ENCODE measurements around the gene DYNC1I1.

The DYNC1I1 gene

DNA sequence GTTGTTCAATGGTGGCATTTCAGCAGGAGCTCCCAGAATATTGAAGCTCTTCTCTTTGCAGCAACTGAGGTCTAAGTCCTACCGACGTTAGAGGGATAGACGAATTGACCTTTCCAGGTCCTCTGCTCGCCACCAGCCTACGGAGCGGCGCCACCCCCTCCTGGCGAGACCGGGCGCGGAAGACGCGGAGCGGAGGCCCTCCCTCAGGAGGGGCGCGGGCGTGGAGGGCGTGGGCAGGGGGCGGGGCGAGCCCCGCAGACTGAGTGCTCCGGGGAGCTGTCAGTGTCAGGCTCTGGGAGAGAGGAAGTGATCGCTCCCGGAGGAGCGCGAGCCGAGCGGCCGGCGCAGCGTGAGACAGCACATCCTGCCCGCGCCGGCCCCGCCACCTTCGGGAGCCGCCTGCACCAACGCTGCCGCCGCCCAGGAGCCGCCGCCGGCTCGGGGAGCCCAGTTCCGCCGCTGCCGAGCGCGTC is at the start of gene DYNC1I1:
Gene DYNC1I1 (plus strand): TSS at position 257 of the 473 bp plus-strand sequence. CDS start 32,176 bp downstream, outside the sequence.
- no peak for DNase-seq (ENCODE audit: extremely low read depth in 1 of 2, low read depth in 1 of 2)

DNA sequence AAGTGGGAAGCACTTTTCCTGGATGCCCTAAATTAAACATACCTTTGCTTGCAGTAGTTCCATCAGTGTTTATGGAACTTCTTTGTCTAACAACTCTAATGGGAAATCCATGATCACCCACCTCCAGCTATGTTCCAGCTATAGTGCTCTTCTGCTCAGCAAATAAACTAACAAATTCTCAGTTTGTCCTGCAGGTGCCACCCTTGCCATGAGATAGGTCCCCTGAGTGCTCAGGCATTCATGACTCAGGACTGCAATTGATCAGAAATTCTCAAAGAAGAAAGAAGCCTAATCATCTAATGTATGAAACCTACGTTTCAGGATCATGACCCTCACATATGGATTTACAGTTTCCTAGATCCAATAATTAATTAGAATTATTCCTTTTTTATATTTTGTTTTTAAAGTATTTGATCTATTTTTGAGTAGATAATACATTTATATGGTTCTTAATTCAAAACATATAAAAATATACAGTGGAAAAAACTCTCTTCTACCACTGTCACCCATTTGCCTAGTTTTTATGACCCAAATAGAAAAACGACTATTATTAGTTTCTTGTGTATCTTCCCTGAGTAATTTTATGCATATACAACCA is 48.7 kb upstream of the DYNC1I1 start:
- DNase-seq (ENCODE audit: extremely low read depth in 1 of 2, low read depth in 1 of 2): no peak

DNA sequence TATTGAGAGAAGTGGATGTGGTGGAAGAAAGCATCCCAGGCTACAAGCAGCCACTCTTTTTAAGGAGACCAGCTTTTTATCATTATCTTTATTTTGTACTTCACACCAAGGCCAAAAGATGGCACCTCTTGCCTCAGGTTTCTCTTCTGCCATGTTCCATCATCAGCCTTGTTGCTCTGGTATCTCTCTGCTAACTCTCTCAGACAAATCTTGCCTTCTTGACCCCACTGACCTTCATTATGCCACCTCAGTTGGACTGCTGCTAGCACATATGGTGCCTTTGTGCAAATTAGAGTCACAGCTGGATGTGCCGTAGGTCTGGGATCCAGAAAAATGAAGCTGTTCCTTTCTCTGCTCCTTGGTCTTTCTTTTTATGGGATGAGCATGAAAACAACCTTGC is 47.1 kb upstream of the DYNC1I1 start:
- no peak for DNase-seq (ENCODE audit: extremely low read depth in 1 of 2, low read depth in 1 of 2)

DNA sequence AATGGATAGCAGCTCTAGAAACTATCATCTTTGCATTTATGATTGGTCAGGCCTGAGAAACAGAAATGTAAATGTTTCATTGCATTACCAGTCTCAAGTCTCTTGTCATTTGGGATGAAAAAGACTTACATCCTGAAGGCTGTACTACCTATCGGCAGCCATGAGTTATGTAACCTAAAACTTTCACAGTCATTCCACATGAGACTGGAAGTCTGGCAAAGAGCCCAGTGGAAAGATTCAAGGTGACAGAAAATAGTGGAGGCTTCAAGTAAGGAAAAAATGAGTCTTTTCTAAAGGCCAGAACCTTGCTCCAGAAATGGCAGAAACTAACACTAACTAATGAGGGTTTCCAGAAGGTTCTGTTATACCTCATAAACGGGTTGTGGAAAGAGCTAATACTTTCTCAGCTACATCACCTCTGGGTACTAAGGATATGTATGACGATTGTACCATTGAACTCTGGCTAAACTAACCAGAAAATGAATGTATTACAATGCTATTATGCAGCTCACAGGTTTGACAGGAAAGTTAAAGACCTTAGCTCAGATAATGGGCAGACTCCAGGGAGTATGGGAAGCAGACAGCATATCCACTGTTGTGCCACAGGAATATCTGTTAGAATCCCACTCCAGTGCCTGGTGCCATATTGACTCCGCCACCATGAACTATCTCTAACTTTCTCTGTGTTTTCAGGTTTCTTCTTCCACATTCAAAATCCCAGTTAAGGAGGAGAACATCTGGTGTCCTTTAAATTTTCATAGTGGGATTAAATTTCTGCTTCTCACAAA is 41.7 kb upstream of the DYNC1I1 start:
- no peak for DNase-seq (ENCODE audit: extremely low read depth in 1 of 2, low read depth in 1 of 2)

DNA sequence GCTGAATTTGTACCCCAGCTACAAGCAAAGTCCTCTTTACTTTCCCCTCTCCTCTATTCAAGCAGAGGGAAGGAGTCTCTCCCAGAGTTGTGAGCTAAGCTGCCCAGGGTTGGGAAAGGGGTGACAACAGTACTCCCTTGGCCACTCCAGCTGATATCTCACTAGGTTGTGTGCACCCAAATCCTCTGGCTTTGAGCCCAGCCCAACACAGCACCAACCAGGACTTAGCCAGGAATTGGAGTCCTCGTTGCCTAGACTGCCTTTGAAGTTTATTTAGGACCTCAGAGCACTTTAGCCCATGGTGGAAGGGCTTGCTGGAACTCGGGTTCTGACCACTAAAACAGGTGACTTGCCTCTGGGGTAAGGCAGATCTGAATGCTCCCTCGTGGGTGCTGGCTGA is 35.7 kb upstream of the DYNC1I1 start:
- DNase-seq (ENCODE audit: extremely low read depth in 1 of 2, low read depth in 1 of 2): no peak

DNA sequence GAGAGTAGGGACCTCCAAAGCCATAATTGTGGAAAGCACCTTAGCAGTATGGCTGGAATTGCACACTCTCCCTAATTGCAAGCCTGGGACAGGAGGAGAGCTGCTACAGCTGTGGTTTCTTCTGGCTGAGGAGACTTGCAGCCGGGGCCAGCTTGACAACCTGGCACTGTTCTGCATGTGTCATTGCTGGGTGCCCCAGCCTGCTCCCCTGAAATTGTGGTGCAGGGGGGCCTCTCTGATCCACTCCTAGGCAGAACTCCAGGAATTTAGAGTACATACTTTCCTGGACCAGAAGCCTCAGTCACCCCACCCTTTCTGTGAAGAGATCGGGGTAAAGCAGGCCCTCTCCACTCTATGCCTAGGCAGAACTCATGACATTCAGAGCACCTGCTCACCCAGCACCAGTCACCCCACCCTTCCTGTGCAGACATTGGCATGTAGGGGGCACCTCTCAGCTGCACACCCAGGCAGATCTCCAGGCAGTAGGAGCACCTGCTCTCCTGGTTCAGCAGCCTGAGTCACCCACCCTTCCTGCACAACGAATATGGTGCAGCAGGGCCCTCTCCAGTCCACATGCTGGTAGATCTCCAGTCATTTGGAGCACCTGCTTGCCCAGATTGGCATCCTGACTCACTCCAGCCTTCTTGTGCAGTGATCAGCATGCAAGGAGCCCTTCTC is 34.4 kb upstream of the DYNC1I1 start:
- DNase-seq (ENCODE audit: extremely low read depth in 1 of 2, low read depth in 1 of 2): no peak

DNA sequence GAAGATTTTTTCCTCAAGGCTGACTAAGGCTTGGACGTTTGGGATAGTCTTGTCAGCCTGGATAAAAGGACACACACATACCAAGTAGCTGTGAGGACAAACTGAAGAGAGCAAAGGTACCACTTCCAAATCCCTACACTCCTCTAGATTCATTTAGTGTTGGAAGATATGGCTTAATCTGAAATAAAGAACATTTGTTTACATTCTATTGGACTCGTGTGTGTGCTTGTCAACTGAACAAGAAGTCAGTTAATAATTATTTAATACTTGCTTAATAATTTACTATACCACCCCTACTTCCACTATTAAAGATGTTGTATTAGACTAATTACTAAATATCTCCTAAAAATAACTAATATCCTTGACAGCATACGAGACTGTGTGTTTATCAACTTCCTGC is 23.3 kb upstream of the DYNC1I1 start:
- no peak for DNase-seq (ENCODE audit: extremely low read depth in 1 of 2, low read depth in 1 of 2)

DNA sequence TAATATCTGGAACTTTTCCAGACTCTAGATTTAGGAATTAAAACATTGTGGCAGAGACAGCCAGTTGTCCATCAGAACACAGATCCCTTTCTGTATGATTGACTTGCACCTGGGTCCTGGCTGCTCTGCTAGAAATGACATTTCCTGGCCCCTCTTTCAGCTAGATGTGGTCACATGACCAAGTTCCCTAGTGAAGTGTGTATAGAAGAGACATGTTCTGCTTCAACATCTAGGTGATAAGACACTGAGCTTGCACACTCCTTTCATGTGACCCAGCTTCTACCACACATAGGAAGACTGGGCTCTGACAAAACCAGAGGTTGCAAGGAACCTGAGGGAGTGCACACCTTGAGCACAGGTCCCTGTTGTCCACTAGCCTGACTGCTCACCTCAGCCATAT is 22.8 kb upstream of the DYNC1I1 start:
- no peak for DNase-seq (ENCODE audit: extremely low read depth in 1 of 2, low read depth in 1 of 2)

DNA sequence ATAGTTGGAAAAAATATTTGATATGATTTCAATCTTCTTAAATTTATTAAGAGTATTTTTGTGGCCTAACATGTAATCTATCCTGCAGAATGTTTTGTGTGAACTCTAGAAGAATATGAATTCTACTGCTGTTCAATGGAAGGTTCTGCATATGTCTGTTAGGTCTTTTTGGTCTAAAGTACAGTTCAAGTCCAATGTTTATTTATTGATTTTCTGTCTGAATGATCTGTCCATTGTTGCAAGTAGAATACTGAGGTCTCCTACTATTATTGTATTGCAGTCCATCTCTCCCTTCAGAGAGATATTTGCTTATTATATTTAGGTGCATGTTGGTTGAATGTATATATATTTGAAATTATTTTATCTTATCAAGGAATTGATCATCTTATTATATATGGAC is 18.9 kb upstream of the DYNC1I1 start:
- no peak for DNase-seq (ENCODE audit: extremely low read depth in 1 of 2, low read depth in 1 of 2)

DNA sequence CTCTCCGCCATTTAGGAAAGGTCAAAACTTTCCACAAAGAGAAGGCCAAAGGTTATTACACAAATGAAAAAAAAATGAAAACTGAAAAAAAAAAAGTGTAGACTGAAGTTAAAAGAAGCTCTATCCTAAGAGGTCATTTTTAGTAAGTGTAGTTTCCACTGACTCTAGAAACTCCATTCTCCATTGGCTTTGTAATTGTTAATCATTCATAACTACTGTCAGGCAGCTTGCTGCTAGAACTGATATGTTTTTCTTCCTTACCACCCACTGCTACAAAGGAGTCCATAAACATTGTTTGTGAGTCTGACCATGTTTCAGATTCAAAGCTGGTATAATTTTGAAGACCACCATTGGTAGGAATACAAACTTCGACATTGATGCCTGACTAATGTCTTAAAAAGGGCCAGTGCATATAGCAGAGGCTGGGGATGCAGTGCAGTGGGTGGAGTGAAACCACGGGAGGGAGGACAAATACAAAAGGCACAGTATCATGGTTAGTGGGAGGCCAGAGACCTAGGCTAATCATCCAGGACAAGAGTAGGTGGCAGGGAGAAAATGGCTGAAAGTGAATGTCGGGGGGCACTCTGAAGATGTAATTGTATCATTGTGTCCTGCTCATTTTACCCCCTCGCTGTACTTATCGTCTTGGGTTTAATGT is 16.9 kb upstream of the DYNC1I1 start:
- DNase-seq (ENCODE audit: extremely low read depth in 1 of 2, low read depth in 1 of 2): no peak

DNA sequence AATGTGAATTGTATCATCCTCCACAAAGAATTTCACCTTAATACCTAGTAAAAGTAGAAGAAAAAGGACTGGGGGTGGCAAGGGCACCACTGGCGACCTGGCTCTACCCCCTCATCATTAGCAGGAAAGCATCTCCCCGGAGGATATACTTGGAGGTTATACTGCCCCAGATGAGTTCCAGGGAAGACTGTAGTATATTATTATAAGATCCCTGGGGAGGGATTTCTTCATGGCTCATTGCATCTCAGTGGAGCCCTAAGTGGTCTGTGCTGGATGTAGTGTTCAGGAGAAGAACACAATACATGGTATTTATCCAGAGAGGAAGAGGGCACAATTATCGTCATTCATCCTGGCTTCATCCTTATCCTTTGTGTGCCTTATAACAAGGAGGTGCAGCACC is 14.2 kb upstream of the DYNC1I1 start:
- no peak for DNase-seq (ENCODE audit: extremely low read depth in 1 of 2, low read depth in 1 of 2)

DNA sequence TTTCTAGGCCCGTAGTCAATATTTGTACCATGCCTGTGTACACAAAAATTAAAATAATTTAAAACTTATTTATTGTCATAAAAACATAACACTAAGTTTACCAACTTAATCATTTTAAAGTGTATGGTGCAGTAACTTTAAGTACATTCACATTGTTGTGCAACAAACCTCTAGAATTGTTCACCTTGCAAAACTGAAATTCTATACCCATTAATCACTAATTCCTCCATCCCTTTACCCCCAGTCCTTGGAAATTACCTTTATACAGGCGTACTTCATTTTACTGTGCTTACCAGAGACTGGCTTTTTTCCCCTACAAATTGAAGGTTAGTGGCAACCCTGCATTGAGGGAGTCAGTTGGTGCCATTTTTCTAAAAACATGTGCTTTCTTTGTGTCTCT is 6.3 kb upstream of the DYNC1I1 start:
- no peak for DNase-seq (ENCODE audit: extremely low read depth in 1 of 2, low read depth in 1 of 2)

DNA sequence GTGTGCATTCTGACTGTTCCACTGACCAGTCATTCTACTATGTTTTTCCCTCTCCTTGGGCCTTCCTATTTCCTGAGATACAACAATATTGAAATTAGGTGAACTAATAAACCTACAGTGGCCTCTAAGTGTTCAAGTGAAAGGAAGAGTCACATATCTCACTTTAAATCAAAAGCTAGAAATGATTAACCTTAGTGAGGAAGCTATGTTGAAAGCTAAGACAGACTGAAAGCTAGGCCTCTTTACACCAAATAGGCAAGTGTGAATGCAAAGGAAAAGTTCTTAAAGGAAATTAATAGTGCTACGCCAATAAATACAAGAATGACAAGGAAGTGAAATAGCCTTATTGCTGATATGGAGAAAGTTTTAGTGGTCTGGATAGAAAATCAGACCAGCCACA is 5.7 kb upstream of the DYNC1I1 start:
- DNase-seq (ENCODE audit: extremely low read depth in 1 of 2, low read depth in 1 of 2): no peak

DNA sequence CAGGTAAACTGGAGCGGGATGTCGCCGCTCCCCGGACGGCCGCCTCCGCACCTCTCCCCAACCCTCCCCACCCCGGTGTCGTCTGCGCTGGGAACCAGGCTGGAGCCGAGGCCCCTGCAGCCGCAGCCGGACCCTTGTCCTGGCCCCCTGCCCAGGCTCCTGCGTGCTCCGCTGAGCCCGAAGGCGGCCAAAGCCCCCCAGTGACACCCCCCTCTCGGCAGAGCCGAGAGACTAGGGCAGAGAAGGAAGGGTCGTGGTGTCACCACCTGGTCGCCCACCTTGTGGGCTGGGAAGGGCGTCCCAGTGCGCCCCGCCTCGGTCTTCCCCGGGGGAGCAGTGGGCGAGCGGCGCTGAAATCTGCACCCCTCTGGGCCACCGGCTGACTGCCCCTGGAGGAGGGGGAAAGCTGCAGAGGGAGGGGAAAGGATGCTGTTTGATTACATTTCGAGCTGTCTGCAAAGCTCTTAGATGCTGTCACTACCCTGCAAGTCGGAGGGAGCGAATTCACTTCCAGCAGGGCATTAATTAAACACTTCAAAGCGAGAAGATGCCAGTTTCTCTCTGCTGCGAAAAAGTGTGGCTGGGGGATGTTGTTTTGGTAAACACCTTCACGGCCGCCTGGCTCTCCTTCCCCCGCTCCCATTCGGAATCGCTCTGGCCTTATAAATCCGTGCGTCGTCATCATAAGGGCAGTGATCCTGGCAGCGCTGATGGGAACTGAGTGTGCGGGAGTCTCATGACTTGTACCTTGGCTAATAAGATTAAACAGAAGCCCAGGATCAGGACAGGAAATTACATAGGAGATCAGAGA is 622 bp downstream of the DYNC1I1 start:
- DNase-seq (ENCODE audit: extremely low read depth in 1 of 2, low read depth in 1 of 2): no peak

DNA sequence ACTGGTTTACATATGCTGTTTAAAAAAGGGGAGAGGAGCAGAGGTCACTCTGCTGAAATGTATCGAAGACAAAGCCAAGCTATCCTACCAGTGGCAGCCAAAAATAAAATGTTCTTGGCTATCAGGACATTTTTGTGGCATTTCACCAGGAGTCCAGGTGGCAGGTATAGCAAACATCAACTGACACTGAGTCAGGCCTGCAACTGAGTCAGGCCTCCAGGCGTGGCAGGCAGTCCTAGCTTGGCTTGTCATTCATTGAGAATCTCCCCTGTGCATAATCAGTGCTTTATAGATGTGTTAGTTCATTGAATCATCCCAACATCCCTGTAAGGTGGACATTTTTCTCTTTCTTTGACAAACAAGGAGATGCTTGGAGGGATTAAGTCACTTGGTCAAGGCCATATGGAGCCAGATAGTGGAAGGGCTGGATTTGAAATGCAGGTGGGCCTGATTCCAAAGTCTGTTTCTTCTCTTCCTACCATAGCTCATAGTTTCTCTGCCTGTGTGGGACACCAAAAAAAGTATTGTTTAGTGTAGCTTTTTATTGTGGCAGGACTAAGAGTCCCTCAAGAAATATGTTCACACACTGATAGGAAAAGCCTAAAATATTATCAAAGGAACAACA is 4.3 kb downstream of the DYNC1I1 start:
- DNase-seq (ENCODE audit: extremely low read depth in 1 of 2, low read depth in 1 of 2): no peak

DNA sequence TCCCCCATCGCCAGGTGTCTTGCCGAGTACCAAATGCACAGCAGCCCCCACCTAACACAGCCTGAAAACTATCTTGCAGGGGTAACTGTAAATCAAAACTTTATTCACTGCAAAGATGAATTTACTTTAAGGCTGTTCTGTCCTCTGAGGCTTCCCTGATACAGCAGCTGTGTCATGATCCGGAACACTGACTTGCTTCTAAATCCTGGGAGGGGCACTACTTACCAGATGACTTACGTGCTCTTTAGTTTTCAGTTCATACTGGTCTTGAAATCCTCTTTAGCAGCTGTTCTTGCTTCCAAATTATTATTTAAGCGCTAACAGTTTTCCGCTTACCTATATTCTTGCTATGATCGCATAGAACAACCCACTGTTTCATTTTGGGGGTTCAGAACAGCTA is 4.9 kb downstream of the DYNC1I1 start:
- DNase-seq (ENCODE audit: extremely low read depth in 1 of 2, low read depth in 1 of 2): no peak

DNA sequence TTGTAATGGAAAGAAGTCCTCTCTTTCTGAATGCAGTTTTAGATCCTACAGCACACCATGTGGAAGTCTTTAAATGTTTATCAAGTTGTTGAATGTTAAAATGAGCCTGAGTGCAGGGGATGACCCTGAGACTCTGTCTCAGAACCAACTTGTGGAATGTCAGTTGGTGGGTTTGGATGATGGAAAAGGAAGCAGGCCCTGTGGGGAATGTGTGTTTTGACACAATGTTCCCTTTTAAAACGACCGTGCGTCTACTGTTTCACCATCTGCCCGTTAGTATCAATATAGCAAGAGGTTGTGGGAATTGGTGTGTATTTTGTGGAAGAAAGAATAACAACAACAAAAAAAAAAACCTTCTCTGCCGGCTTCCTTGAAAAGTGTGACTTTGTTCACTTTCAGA is 8.3 kb downstream of the DYNC1I1 start:
- DNase-seq (ENCODE audit: extremely low read depth in 1 of 2, low read depth in 1 of 2): no peak

DNA sequence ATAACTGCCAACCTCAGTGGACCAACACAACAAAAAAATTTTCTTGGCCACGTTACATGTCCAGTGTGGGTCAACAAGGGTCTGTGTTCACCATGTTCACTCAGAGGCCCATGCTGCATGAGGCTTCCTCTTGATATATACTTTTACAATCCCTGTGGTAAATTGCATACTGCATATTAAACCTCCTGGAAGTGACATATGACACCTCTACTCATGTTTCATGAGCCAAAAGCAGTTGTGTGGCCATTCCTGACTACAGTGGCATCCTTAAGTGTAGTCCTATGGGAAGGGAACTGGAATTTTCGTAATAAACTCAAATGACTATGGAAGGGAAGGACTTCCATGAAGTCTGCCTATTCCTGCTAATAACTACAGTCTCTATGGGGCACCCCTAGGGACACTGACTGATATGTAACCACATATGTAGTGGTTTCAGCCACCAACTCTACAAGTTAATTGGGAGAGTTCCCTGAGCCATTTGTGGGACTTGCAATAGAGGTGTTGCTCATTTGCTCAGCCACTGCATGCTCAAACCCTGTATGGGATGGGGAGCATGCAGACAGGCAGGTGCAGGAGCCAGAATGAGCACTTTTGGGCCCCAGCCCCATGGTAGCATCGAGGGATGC is 9.7 kb downstream of the DYNC1I1 start:
- DNase-seq (ENCODE audit: extremely low read depth in 1 of 2, low read depth in 1 of 2): no peak

DNA sequence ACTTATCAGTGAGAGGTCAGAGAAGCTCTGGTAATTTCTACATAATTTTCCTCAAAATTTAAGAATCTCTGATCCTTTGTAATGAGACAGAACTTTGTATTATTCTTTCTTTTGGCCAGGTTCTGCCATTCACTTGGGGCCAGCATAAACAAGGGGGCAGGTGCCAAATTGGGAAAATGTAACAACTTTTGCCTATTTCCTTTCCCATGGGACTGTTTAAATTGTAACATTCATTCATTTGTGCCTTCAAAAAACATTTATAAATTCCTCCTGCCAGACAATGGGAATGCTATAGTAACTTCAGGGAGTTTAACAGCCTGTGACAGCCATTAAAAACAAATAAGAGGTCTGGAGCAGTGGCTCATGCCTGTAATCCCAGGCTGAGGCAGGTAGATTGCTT is 12.4 kb downstream of the DYNC1I1 start:
- no peak for DNase-seq (ENCODE audit: extremely low read depth in 1 of 2, low read depth in 1 of 2)

DNA sequence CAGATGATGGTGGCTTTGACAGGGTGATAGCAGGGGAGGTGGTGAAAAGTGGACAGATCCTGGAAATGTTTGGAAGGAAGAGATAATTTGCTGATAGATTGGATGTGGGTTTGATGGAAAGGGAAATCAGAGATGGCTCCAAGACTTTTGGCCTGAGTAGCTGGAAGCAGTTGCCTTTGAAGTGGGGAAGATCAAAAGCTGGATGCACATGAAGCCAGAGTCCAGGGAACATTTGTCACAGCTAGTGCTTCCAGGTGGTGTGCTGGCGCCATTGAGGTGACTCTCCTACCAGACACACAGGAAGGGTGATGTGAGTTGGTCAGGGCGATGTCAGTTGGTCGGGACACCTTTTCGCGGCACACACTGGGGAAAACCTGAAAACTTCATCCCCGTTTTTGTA is 15.9 kb downstream of the DYNC1I1 start:
- no peak for DNase-seq (ENCODE audit: extremely low read depth in 1 of 2, low read depth in 1 of 2)

Measured in activated CD8-positive, alpha-beta memory T cell treated with anti-CD3 and anti-CD28 coated beads for 1 hour (primary cell).